GM10266 (cell line): ENCODE results near the gene CDCA3.

Source experiments
- DNase-seq: peaks from one replicate; pipeline ENCODE4 v3.0.0; 2012; ENCODE audit errors: extremely low spot score
- TF ChIP-seq, protein P1 (sequence below): IDR thresholded peaks from 2 replicates; pipeline ENCODE4 v1.5.1; 2012; ENCODE audit warnings: mild to moderate bottlenecking, low read depth; ENCODE audit not compliant: control insufficient read depth, insufficient read depth; ENCODE audit errors: missing control alignments

The CDCA3 gene

DNA sequence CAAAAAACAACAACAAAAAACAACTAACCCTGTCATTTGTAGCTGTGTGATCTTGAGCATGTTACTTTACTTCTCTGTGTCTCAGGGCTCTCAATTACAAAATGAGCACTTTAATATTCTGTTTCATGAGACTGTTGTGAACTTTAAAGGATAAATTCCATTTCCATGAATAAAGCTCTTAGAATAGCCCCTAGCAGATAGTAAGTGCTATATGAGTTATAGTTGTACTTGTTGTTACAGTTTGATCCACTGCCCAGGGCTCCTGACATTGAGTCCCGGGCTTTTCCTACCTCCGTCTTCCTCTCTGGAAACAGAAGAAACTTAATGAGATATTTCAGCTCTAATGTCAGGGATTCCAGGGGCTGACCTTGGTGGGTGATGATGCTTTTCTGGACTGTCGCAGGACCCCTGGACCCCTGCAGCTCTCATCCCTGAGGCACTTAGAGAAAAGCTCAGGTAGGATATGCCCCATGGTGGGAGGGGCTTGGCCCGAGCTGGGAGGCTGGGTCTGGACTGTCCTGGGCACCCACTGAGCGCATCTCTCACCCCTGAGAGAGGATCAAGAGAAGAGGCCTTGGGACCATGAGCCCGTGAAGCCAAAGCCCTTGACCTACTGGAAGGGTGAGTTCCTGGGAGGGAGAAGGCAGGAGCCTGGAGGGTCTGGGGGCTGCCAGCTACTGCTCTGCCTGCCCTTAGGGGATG lies 17.7 kb downstream of the CDCA3 start:
- no peak for DNase-seq
- TF ChIP-seq, protein P1, sequence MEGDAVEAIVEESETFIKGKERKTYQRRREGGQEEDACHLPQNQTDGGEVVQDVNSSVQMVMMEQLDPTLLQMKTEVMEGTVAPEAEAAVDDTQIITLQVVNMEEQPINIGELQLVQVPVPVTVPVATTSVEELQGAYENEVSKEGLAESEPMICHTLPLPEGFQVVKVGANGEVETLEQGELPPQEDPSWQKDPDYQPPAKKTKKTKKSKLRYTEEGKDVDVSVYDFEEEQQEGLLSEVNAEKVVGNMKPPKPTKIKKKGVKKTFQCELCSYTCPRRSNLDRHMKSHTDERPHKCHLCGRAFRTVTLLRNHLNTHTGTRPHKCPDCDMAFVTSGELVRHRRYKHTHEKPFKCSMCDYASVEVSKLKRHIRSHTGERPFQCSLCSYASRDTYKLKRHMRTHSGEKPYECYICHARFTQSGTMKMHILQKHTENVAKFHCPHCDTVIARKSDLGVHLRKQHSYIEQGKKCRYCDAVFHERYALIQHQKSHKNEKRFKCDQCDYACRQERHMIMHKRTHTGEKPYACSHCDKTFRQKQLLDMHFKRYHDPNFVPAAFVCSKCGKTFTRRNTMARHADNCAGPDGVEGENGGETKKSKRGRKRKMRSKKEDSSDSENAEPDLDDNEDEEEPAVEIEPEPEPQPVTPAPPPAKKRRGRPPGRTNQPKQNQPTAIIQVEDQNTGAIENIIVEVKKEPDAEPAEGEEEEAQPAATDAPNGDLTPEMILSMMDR, result no peak

DNA sequence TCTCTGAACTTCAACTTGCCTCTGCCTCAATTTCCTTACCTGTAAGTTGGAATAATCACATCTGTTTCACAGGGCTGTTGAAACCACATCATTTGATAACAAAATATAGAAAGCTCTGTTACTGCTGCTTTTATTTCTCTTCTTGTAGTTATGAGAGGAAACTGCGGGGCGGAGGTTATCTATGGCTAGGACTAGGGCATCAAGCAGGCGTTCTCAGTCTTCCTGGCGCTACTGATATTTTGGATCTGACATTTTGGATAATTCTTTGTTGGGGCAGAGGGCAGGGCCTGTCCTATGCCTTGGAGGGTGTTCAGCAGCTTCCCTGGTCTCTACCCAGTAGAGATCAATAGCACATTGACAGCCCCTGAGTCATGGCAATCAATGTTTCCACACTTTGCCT lies 19.0 kb downstream of the CDCA3 start:
- TF ChIP-seq, protein P1, result no peak
- no peak for DNase-seq

DNA sequence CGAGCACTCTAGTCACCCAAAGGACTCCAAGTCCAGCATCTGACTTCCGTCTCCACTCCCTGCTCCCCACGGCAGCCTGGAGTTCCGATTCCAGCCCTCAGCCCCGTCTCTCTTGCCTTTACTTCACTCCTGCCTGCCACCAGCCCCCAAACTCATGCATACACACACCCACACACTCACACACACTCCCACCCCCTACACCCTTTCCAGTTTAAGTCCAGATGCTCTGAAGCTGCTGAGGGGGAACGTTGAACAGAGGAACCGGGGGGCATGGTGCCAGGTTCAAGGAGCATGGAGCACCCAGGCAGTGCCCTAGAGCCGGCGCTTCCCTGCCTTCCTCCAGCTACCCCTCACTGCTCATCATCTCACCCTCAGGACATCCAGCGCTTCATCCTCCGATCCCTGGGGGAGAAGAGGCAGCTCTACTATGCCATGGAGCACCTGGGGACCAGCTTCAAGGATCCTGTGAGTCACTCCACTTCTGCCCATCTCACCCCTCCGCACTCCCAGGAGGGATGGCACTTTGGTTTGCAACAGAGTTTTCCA lies 19.6 kb downstream of the CDCA3 start:
- TF ChIP-seq, protein P1, result no peak
- DNase-seq, result no peak

DNA sequence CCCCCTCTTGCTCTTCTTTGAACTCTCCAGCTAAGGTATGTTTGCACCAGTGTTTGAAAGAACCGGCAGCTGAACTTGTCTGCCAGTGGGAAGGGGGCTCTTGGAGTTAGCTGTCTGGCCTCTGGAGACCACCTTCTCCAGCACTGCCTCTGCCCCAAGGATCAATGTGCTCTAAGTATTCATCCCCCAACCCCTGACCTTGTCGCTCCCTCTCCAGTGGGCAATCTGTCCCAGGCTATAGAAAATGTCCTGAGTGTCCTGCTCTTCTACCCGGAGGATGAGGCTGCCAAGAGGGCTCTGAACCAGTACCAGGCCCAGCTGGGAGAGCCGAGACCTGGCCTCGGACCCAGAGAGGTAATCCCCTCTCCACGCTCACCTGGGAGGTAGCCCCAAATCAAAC lies 20.1 kb downstream of the CDCA3 start:
- DNase-seq, result no peak
- TF ChIP-seq, protein P1, result no peak

DNA sequence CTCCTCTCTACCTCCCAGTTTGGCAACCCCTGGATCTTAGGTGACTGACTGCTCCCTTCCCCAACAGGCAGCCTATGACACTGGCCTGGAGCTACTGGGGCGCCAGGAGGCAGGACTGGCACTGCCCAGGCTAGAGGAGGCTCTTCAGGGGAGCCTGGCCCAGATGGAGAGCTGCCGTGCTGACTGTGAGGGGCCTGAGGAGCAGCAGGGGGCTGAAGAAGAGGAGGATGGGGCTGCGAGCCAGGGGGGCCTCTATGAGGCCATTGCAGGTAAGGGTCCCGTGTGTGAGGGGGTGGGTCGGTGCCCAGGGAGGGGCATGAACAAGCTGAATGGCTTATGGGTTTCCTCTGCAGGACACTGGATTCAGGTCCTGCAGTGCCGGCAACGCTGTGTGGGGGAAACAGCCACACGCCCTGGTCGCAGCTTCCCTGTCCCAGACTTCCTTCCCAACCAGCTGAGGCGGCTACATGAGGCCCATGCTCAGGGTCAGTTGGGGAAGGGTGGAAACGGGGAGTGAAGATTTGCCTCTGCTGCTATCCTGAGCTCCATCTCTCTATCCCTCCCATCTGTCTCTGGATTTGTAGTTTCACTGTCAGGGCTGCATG lies 20.7 kb downstream of the CDCA3 start:
- TF ChIP-seq, protein P1, result no peak

DNA sequence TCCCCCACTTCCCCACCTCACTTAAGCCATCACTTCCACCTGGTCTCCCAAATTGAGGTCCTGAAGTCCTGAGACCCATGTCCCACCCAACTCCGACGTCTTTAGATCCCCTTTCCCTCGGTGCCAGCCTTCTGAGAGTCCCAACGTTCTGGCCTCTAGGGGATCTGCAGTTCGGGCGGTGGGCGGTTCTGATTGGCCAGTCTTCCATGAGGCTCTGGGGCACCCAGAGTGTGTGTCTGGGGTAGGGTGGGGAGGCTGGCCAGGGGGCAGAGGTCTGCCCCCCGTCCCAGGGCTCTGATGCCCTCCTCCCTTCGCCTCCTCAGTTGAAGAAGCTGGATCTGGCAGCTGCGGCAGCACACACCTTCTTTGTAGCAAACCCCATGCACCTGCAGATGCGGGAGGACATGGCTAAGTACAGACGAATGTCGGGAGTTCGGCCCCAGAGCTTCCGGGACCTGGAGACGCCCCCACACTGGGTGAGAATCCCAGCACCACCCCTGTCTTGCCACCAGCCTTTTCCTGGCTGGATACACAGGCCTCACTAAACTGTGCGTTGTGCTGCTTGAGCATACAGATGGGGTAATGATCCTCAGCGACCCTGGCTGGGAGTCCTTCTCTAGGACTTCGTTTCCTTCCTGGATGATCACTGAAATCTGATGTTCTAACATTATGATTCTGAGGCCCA lies 21.4 kb downstream of the CDCA3 start:
- no peak for DNase-seq
- TF ChIP-seq, protein P1, result no peak

More for the DNA sequence above, 20.7 kb downstream of the CDCA3 start:
- DNase-seq, result no peak
